Retinal pigment epithelial cell (primary cell): ENCODE measurements around the gene ATP10A.

Source experiments
- DNase-seq: peaks from one replicate; pipeline ENCODE4 v3.0.0-alpha.2; 2010; ENCODE audit warnings: low read depth
- H3K4me3 ChIP-seq: 2 replicates; pipeline ENCODE4 v1.5.1; 2011; ENCODE audit warnings: mild to moderate bottlenecking, low read length, control low read depth, moderate library complexity
- TF ChIP-seq, protein P1 (sequence below): conservative IDR thresholded peaks from 2 replicates; pipeline ENCODE4 v1.5.1; 2011; ENCODE audit warnings: low read depth, low read length, control low read depth, inconsistent platforms

ATP10A gene

DNA sequence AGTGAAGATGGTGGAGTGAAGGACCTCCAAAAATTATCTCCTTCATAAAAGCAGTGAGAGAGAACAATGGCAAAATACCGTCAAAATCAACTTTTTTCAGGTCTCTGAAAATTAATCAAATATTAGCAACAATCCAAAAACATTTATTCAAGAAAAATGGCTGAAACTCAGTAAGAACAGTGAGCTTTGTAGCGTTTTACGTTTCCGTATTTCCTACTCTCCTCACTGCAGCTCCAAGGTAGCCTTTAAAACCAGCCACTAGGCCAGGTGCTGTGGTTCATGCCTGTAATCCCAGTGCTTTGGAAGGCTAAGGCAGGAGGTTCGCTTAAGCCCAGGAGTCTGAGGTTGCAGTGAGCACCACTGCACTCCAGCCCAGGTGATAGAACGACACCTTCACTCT is 38.5 kb downstream of the ATP10A start:
- no peak for DNase-seq

DNA sequence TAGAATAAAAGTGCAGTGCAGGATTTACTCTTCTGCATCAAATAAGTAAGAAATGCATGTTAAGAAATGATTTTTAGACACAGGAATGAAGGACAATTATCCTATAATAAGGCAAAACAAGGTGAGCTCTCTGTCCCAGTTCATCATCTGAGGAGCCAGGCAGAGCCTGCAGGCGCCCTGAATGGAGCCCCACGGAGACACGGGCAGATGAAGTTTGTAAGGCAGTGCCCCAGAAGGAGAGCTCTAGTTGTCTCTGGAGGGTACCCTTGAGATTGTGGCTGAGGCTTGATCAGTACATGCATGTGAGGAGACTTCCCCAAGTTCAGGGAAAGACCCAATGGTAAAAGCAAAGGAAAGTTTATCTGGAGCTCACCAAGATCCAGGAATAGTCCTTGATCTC is 50.3 kb downstream of the ATP10A start:
- DNase-seq = no peak
- no peak overlapping the region for H3K4me3 ChIP-seq
- TF ChIP-seq, protein P1, sequence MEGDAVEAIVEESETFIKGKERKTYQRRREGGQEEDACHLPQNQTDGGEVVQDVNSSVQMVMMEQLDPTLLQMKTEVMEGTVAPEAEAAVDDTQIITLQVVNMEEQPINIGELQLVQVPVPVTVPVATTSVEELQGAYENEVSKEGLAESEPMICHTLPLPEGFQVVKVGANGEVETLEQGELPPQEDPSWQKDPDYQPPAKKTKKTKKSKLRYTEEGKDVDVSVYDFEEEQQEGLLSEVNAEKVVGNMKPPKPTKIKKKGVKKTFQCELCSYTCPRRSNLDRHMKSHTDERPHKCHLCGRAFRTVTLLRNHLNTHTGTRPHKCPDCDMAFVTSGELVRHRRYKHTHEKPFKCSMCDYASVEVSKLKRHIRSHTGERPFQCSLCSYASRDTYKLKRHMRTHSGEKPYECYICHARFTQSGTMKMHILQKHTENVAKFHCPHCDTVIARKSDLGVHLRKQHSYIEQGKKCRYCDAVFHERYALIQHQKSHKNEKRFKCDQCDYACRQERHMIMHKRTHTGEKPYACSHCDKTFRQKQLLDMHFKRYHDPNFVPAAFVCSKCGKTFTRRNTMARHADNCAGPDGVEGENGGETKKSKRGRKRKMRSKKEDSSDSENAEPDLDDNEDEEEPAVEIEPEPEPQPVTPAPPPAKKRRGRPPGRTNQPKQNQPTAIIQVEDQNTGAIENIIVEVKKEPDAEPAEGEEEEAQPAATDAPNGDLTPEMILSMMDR = no peak

More for the DNA sequence above, 38.5 kb downstream of the ATP10A start:
- TF ChIP-seq, protein P1 = no peak
- H3K4me3 ChIP-seq = no peak overlapping the region

DNA sequence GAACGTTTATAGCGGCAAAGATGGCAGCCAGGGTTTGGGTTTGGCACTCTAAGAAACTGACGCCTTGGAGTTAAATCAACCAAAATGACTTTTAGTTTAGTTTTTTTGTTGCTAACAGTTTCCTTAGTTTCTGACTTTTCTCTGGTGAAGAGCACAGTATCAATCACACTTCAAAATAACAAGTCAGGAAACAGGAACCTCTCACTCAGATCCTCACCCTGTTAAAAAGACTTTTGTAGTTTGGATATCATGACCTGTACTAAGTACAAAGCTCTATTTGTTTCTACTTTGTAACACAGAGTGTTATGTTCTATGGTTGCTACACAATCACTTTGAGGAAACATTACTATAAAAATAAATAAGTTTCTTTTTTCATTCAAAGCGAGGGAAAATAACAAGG is 51.1 kb downstream of the ATP10A start:
- H3K4me3 ChIP-seq = no peak overlapping the region
- no peak for DNase-seq
- TF ChIP-seq, protein P1 = no peak

DNA sequence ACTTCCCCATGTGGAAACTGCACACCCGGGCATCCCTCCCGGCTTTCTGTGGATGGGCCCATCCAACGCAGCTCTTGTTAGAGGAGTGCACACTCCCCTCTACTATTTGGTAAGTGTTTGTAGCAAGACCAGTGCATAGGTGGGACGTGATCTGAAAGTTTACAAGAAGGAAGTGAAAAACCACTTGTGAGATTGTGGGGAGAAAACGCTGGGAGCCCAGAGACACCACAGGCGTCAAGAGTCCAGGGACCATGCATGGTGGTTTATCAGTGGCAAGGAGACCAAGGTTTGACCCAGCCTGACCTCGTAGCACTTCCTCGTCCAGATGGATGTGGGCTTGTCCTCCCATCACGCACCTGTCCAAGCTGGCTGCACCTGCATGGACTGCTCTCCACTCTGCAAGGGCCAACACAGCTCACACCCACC is 51.6 kb downstream of the ATP10A start:
- no peak for DNase-seq
- TF ChIP-seq, protein P1 = no peak
- no peak overlapping the region for H3K4me3 ChIP-seq

DNA sequence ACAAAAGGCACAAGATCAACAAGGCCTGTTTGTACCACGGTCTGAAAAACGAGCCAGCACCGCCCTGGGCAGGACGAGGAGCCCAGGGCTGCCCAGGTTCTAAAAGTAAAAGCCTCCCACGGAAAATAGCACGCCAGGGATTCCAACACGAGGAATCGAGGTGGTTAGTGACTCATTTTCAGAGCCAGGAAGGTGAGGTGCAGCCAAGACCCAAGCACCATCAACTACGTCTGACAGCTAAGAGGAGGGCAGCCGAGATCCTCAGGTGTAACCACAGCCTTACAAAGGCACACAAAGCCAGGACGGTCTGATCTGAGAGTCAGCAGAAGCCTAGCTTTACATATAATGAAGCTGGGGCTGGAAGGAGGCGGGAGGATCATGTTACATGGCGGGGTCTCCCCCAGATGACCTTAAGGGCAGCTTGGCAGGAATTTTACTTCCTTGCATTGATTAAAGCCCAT is 52.5 kb downstream of the ATP10A start:
- TF ChIP-seq, protein P1 = no peak
- DNase-seq = no peak
- no peak overlapping the region for H3K4me3 ChIP-seq

DNA sequence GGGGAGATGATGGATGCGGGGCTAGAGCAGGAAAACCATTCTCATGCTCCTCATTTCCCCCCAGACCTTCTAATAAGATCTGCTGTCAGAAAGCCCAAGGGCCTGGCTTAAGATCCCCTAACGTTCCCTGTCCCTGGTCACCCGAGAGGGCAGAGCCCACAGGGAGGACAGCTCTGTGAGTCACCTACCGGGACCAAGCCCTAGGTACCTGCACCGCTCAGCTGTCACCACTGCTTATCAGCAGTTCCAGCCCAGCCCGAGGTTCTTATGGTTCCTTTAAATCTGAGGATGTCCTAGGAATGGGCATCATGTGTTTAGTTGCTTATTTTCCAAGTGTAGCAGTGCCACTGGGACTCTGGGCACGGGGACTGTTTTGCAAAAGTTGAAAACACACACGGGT is 53.0 kb downstream of the ATP10A start:
- DNase-seq = no peak
- no peak overlapping the region for H3K4me3 ChIP-seq
- TF ChIP-seq, protein P1 = no peak

DNA sequence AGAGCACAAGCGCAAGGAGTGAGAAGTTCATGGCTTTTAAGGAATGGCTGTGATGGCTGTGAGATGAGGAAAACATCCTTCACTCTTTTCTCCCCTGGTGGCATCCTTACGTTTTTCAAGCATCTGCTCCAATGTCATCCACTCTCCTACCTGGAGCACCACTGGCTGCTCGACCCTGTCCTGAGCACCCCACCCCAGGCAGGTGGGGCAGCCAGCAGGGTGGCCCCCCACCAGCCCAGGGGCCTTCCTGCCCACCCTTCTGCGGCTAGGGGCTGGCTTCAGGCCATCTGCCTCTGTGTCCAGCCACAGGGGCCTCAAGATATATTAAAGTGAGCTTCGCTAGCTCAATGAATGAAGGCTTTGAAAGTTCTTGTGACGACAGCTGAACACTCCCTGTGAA is 56.1 kb downstream of the ATP10A start:
- TF ChIP-seq, protein P1 = no peak
- no peak overlapping the region for H3K4me3 ChIP-seq
- DNase-seq = no peak
